A549 treated with AZD2906 at 1 μM for 4 hours (cell line): ENCODE measurements around the gene IRGC. TPM values are rescaled to one million over a fixed set of nuclear protein-coding genes. Genes with fewer than 3 reads are reported as not detected.

Experiments
- total RNA-seq: library from RNA; stranded (reverse); fragments of 200-300 nt; extraction: Qiagen RNA extraction; gene quantifications from 5 replicates; pipeline ENCODE4 v1.2.3, GENCODE V29; 2022

IRGC gene, protein sequence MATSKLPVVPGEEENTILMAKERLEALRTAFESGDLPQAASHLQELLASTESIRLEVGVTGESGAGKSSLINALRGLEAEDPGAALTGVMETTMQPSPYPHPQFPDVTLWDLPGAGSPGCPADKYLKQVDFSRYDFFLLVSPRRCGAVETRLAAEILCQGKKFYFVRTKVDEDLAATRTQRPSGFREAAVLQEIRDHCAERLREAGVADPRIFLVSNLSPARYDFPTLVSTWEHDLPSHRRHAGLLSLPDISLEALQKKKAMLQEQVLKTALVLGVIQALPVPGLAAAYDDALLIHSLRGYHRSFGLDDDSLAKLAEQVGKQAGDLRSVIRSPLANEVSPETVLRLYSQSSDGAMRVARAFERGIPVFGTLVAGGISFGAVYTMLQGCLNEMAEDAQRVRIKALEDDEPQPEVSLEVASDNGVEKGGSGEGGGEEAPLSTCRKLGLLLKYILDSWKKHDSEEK
- not detected in 5 replicates for total RNA-seq

GRCh38 chr19:43715776-43716175, at the start of gene IRGC:
Gene IRGC (plus strand): TSS chr19:43716076. CDS start chr19:43718559, 2,483 bp downstream.

DNA sequence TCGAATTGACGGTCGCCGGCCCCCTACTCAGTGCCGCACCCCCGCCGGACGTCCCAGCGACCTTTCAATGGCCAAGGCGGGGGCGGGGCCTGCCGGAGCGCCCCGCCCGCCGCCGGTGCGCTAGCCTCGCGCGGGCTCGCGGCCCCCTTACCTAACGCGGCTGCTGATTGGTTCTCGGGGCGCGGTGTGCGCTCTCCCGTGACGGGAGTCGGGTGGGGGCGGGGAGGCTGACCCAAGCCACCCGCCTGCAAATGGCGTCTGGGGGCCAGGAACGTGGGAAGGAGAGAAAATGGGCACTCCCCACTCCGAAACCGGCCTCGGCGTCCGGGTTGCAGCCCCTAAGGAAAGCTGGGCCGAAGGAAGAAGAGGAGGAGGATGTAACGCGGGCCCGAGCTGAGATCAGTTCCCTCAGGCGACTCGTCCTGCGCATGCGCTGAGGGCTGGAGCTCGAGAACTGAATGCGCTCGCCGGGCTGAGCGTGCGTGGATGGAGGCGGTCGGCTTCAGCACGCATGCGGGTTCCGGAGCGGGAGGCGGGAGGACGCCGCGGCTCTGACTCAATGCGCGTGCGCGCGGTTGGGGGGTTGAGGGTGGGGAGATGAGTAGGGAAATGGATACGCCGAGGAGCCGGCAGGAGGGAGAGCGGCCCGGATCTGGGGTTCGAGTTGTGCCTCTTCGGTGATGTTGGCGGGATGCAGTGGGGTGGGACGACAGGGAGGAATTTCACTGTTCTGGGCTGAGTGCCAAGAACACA, 38.8 kb downstream of the IRGC start, which contains the start of gene SMG9:
TSS of gene SMG9 (minus strand) at position 460 of the 753 bp plus-strand sequence. CDS start 4,221 bp downstream, outside the sequence.

Other genes starting within 250 kb of the IRGC start
- gene PHLDB3, start 211.3 kb upstream of the IRGC start, total RNA-seq = 8.4 to 9.4 TPM (median 9.0 TPM) in 5 replicates
- gene ETHE1, start 188.9 kb upstream of the IRGC start, total RNA-seq = 39.5 to 53.9 TPM (median 49.8 TPM) in 5 replicates
- gene ZNF575, start 182.9 kb upstream of the IRGC start, total RNA-seq = 1.2 to 2.6 TPM (median 2.2 TPM) in 5 replicates
- 25.3 to 30.9 TPM (median 27.5 TPM) in 5 replicates for gene XRCC1, start 140.5 kb upstream of the IRGC start, total RNA-seq
- 0.10 to 0.15 TPM (median 0.11 TPM) in 3 of 5 replicates, not detected in the others for gene PINLYP, start 140.3 kb upstream of the IRGC start, total RNA-seq
- gene IRGQ, start 119.9 kb upstream of the IRGC start, total RNA-seq = 4.3 to 6.7 TPM (median 5.2 TPM) in 5 replicates
- 14.6 to 21.1 TPM (median 20.4 TPM) in 5 replicates for gene ZNF576, start 119.5 kb upstream of the IRGC start, total RNA-seq
- gene SRRM5, start 104.0 kb upstream of the IRGC start, total RNA-seq = 0.60 to 1.0 TPM (median 0.69 TPM) in 5 replicates
- gene ZNF428, start 96.4 kb upstream of the IRGC start, total RNA-seq = 46.5 to 66.2 TPM (median 63.8 TPM) in 5 replicates
- 6.9 to 10.1 TPM (median 9.3 TPM) in 5 replicates for gene CADM4, start 76.2 kb upstream of the IRGC start, total RNA-seq
- gene PLAUR, start 45.9 kb upstream of the IRGC start, total RNA-seq = 57.8 to 66.0 TPM (median 63.8 TPM) in 5 replicates
- gene SMG9, start 38.9 kb downstream of the IRGC start, total RNA-seq = 45.1 to 61.2 TPM (median 55.9 TPM) in 5 replicates
- gene KCNN4, start 64.9 kb downstream of the IRGC start, total RNA-seq = 36.2 to 55.1 TPM (median 52.9 TPM) in 5 replicates
- 0.05 to 0.55 TPM (median 0.14 TPM) in 4 of 5 replicates, not detected in the other for gene LYPD5, start 86.4 kb downstream of the IRGC start, total RNA-seq
- 3.6 to 6.8 TPM (median 4.3 TPM) in 5 replicates for gene ZNF283, start 111.2 kb downstream of the IRGC start, total RNA-seq
- 0.10 to 0.20 TPM (median 0.18 TPM) in 5 replicates for gene ZNF404, start 167.9 kb downstream of the IRGC start, total RNA-seq
- 9.1 to 11.6 TPM (median 9.6 TPM) in 5 replicates for gene ZNF45, start 219.2 kb downstream of the IRGC start, total RNA-seq
- gene ZNF221, start 235.2 kb downstream of the IRGC start, total RNA-seq = 0.61 to 0.78 TPM (median 0.64 TPM) in 5 replicates